VCaP (cell line): ENCODE data around the gene ELAVL4.

Experiments
- H3K27ac ChIP-seq: fragments of 450-650 bp; 2 replicates; pipeline ENCODE4 v1.5.1; 2017
- CTCF ChIP-seq: fragments of 450-650 bp; conservative IDR thresholded peaks from 2 replicates; pipeline ENCODE4 v1.5.1; 2017; ENCODE audit warnings: mild to moderate bottlenecking, moderate library complexity

The ELAVL4 gene

GRCh38 chr1:50091068-50091467, 17.7 kb upstream of the ELAVL4 start:
- TF ChIP-seq CTCF, result no peak
- H3K27ac ChIP-seq, result no peak overlapping the region

- no peak overlapping the region for H3K27ac ChIP-seq
- no peak for TF ChIP-seq CTCF
Measured at GRCh38 chr1:50095716-50096115, 13.0 kb upstream of the ELAVL4 start.

GRCh38 chr1:50097021-50097679, 11.6 kb upstream of the ELAVL4 start:
- no peak overlapping the region for H3K27ac ChIP-seq

GRCh38 chr1:50097791-50098190, 10.9 kb upstream of the ELAVL4 start:
- no peak for TF ChIP-seq CTCF
- H3K27ac ChIP-seq, result no peak overlapping the region

More at GRCh38 chr1:50097021-50097679, 11.6 kb upstream of the ELAVL4 start:
- no peak for TF ChIP-seq CTCF

GRCh38 chr1:50098591-50099021, 10.1 kb upstream of the ELAVL4 start:
- no peak for TF ChIP-seq CTCF
- no peak overlapping the region for H3K27ac ChIP-seq

GRCh38 chr1:50099654-50100053, 9.1 kb upstream of the ELAVL4 start:
- no peak; the same call in 1 of the 2 replicates for TF ChIP-seq CTCF

GRCh38 chr1:50103615-50104081, 5.1 kb upstream of the ELAVL4 start:
- no peak for TF ChIP-seq CTCF
- H3K27ac ChIP-seq, result no peak overlapping the region

More at GRCh38 chr1:50099654-50100053, 9.1 kb upstream of the ELAVL4 start:
- no peak overlapping the region for H3K27ac ChIP-seq
